Measurements from ENCODE around the gene LRP6. TPM values are rescaled to one million over a fixed set of nuclear protein-coding genes. Genes with fewer than 3 reads are reported as not detected.

LRP6 gene
- total and polyA plus RNA-seq, 2 experiments from 2014 or later: 29.1 to 73.8 TPM

DNA sequence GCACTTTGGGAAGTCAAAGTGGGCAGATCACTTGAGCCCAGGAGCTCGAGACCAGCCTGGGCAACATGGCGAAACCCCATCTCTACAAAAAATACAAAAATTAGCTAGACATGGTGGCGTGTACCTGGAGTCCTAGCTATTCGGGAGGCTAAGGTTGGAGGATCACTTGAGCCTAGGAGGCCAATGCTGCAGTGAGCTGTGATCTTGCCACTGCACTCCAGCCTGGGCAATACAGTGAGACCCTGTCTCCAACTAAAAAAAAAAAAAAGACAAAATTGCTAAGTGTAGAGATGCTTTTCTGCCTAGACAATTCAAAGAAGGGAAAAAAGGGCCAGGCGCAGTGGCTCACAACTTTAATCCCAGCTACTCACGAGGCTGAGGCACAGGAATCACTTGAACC is 3.4 kb upstream of the LRP6 start (continued):
- TF ChIP-seq REST (IDR thresholded peaks at IDR 0.05; ENCODE audit: unreplicated experiment) (no peak), ZNF331 (CRISPR knock-in tag; IDR thresholded peaks at IDR 0.05; ENCODE audit: low read depth) (no peak), JUNB (IDR thresholded peaks at IDR 0.05; ENCODE audit: unreplicated experiment) (no peak), NANOG (IDR thresholded peaks at IDR 0.05; ENCODE audit: borderline replicate concordance) (no peak), ZNF114 (CRISPR knock-in tag; IDR thresholded peaks at IDR 0.05) (no peak), CREB1 (CRISPR knock-in tag; IDR thresholded peaks at IDR 0.05; ENCODE audit: low read depth) (no peak), STAT1 (IDR thresholded peaks at IDR 0.05; ENCODE audit: unreplicated experiment) (no peak), EZH2phosphoT487 (IDR thresholded peaks at IDR 0.05; ENCODE audit: unreplicated experiment) (no peak), EZH2 (IDR thresholded peaks at IDR 0.05; ENCODE audit: low read depth, unreplicated experiment) (no peak)
- TF ChIP-seq, protein P1, sequence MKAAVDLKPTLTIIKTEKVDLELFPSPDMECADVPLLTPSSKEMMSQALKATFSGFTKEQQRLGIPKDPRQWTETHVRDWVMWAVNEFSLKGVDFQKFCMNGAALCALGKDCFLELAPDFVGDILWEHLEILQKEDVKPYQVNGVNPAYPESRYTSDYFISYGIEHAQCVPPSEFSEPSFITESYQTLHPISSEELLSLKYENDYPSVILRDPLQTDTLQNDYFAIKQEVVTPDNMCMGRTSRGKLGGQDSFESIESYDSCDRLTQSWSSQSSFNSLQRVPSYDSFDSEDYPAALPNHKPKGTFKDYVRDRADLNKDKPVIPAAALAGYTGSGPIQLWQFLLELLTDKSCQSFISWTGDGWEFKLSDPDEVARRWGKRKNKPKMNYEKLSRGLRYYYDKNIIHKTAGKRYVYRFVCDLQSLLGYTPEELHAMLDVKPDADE (IDR thresholded peaks at IDR 0.05): no peak
- TF ChIP-seq, protein P2, sequence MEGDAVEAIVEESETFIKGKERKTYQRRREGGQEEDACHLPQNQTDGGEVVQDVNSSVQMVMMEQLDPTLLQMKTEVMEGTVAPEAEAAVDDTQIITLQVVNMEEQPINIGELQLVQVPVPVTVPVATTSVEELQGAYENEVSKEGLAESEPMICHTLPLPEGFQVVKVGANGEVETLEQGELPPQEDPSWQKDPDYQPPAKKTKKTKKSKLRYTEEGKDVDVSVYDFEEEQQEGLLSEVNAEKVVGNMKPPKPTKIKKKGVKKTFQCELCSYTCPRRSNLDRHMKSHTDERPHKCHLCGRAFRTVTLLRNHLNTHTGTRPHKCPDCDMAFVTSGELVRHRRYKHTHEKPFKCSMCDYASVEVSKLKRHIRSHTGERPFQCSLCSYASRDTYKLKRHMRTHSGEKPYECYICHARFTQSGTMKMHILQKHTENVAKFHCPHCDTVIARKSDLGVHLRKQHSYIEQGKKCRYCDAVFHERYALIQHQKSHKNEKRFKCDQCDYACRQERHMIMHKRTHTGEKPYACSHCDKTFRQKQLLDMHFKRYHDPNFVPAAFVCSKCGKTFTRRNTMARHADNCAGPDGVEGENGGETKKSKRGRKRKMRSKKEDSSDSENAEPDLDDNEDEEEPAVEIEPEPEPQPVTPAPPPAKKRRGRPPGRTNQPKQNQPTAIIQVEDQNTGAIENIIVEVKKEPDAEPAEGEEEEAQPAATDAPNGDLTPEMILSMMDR (conservative IDR thresholded peaks at IDR 0.05; ENCODE audit: low read depth in 2 of 2): no peak

GRCh38 chr12:12267742-12268200 is 927 bp upstream of the LRP6 start:
- Histone ChIP-seq H3K4me2 (peak overlapping the region; percentile 80), H3K4me3 (peak overlapping the region; percentile 98), H3K36me3 (ENCODE audit: insufficient read depth) (no peaks in the 10 kb centered on the region), H2AFZ (0 out of 2 replicates have a peak overlapping the region, but pooled peaks have one; percentile 78), H4K20me1 (replicated peaks; ENCODE audit: insufficient read depth) (peaks cover 23% of the 10 kb centered on the region), H3K79me2 (replicated peaks; ENCODE audit: insufficient read depth) (peaks cover 38% of the 10 kb centered on the region), H3K27ac (ENCODE audit: low read depth) (peak overlapping the region; percentile 99; the same call in 1 of the 2 replicates), H3K9me2 (ENCODE audit: insufficient read depth) (no peaks in the 10 kb centered on the region), H3K27me3 (ENCODE audit: insufficient read depth) (no peaks in the 10 kb centered on the region), H3F3A (replicated peaks; ENCODE audit: low read depth) (peaks cover 3% of the 10 kb centered on the region; the same call in 1 of the 2 replicates), H3K4me1 (ENCODE audit: insufficient read depth) (peaks cover 26% of the 10 kb centered on the region)
- Mint-ChIP-seq H3K27ac (peak overlapping the region; percentile 100), H3K27me3 (ENCODE audit: insufficient read depth, low read depth, poor library complexity) (peaks cover 8% of the 10 kb centered on the region), H3K4me1 (peaks cover 36% of the 10 kb centered on the region), H3K36me3 (ENCODE audit: low read depth) (peaks cover 5% of the 10 kb centered on the region), H3K4me3 (peak overlapping the region; percentile 95), H3K9me3 (no peaks in the 10 kb centered on the region)
- peak; percentile 40 for ATAC-seq
- peak; percentile 56 for DNase-seq (ENCODE audit: low spot score)
- TF ChIP-seq REST (IDR thresholded peaks at IDR 0.05; ENCODE audit: unreplicated experiment): no peak
- TF ChIP-seq CREB1 (CRISPR knock-in tag; IDR thresholded peaks at IDR 0.05; ENCODE audit: low read depth): no peak
